ENCODE measurements around the gene BBS10. TPM values are rescaled to one million over a fixed set of nuclear protein-coding genes. Genes with fewer than 3 reads are reported as not detected.

BBS10 gene
- total RNA-seq, 1 experiment from 2014 or later: 7.8 TPM

- Histone ChIP-seq H3K36me3 (ENCODE audit: control insufficient read depth, insufficient read depth, low read length) (no peaks in the 10 kb centered on the region; the same call in 1 of the 2 replicates), H3K9me3 (ENCODE audit: control insufficient read depth, insufficient read depth, low read depth, low read length) (no peaks in the 10 kb centered on the region), H3K27ac (ENCODE audit: low read length) (no peak overlapping the region), H3K27me3 (ENCODE audit: control insufficient read depth, insufficient read depth, low read length) (no peaks in the 10 kb centered on the region), H3K4me1 (ENCODE audit: control insufficient read depth, insufficient read depth, low read length) (peaks cover 16% of the 10 kb centered on the region), H3K4me3 (ENCODE audit: low read depth in 2 of 2, low read length in 2 of 2) (no peak overlapping the region)
- CTCF ChIA-PET: interaction anchor here (0.6 kb wide), 1 partner anchor 414 kb away, joined by 4 read pairs; no protein-coding TSS in a partner anchor
- no peak for DNase-seq (ENCODE audit: low read depth, low spot score)
- TF ChIP-seq TCF7L2 (IDR thresholded peaks at IDR 0.05; ENCODE audit: low read depth, low read length) (no peak), REST (IDR thresholded peaks at IDR 0.05; ENCODE audit: insufficient read depth in 1 of 2, low read depth in 2 of 2, low read length in 1 of 2) (no peak), CTCF (IDR thresholded peaks at IDR 0.05) (no peak), POLR2AphosphoS5 (IDR thresholded peaks at IDR 0.05; ENCODE audit: low read depth, low read length) (no peak), SIN3A (IDR thresholded peaks at IDR 0.05; ENCODE audit: borderline replicate concordance, insufficient read depth, low read depth, low read length) (no peak)
- ATAC-seq: no peak
- in situ Hi-C loops (cut with HindIII; ENCODE audit: low pct_unique_long_range_greater_than_20kb, low sequenced_read_pairs): no loop called here
- intact Hi-C loops (cut with micrococcal nuclease; ENCODE audit: unreplicated experiment): loop anchor here (5.0 kb wide), 2 partner anchors 111 to 264 kb away; partner anchors contain the start of gene NAP1L1
- BruUV-seq (replicated peaks): no TSS peak
- POLR2A ChIA-PET: interaction anchor here (0.6 kb wide), 1 partner anchor 9 kb away, joined by 3 read pairs; no protein-coding TSS in a partner anchor
Observed at GRCh38 chr12:76346236-76346635, 2.0 kb downstream of the BBS10 start.

GRCh38 chr12:76345569-76345968 lies 2.6 kb downstream of the BBS10 start:
- H3K27me3 ChIP-seq (ENCODE audit: control insufficient read depth, insufficient read depth, low read length): no peaks in the 10 kb centered on the region
- intact Hi-C loops (cut with micrococcal nuclease; ENCODE audit: unreplicated experiment): loop anchor here (5.0 kb wide), 2 partner anchors 112 to 263 kb away; partner anchors contain the start of gene NAP1L1
- ATAC-seq (no peak), DNase-seq (ENCODE audit: low read depth, low spot score) (no peak)
- no peak overlapping the region for H3K4me3 ChIP-seq (ENCODE audit: low read depth in 2 of 2, low read length in 2 of 2)
- TF ChIP-seq CTCF (IDR thresholded peaks at IDR 0.05): no peak
- TF ChIP-seq SIN3A (IDR thresholded peaks at IDR 0.05; ENCODE audit: borderline replicate concordance, insufficient read depth, low read depth, low read length): no peak
- TF ChIP-seq REST (IDR thresholded peaks at IDR 0.05; ENCODE audit: insufficient read depth in 1 of 2, low read depth in 2 of 2, low read length in 1 of 2): no peak
- TF ChIP-seq TCF7L2 (IDR thresholded peaks at IDR 0.05; ENCODE audit: low read depth, low read length): no peak
- no peak for TF ChIP-seq POLR2AphosphoS5 (IDR thresholded peaks at IDR 0.05; ENCODE audit: low read depth, low read length)
- H3K9me3 ChIP-seq (ENCODE audit: control insufficient read depth, insufficient read depth, low read depth, low read length): no peaks in the 10 kb centered on the region
- POLR2A ChIA-PET: interaction anchor here (0.6 kb wide), 1 partner anchor 8 kb away, joined by 3 read pairs; no protein-coding TSS in a partner anchor
- H3K27ac ChIP-seq (ENCODE audit: low read length): no peak overlapping the region
- CTCF ChIA-PET: interaction anchor here (0.6 kb wide), 1 partner anchor 414 kb away, joined by 4 read pairs; no protein-coding TSS in a partner anchor
- no TSS peak for BruUV-seq (replicated peaks)
- H3K36me3 ChIP-seq (ENCODE audit: control insufficient read depth, insufficient read depth, low read length): no peaks in the 10 kb centered on the region; the same call in 1 of the 2 replicates
- in situ Hi-C loops (cut with HindIII; ENCODE audit: low pct_unique_long_range_greater_than_20kb, low sequenced_read_pairs): no loop called here
- peaks cover 16% of the 10 kb centered on the region for H3K4me1 ChIP-seq (ENCODE audit: control insufficient read depth, insufficient read depth, low read length)

Measured in Panc1 (cell line).